H1 (cell line): ENCODE data around the gene COQ8B. TPM values are rescaled to one million over a fixed set of nuclear protein-coding genes. Genes with fewer than 3 reads are reported as not detected.

Source experiments
- CTBP2 ChIP-seq: IDR thresholded peaks from 2 replicates; pipeline ENCODE4 v1.7.0; 2011; ENCODE audit warnings: borderline replicate concordance, mild to moderate bottlenecking, moderate library complexity, mixed read lengths, low read length; ENCODE audit not compliant: insufficient read depth, insufficient read length
- KDM4A ChIP-seq: IDR thresholded peaks from one replicate; pipeline ENCODE4 v1.7.1; 2012; ENCODE audit warnings: low read depth, mild to moderate bottlenecking, moderate library complexity, low read length, inconsistent platforms; ENCODE audit not compliant: severe bottlenecking
- POU5F1 ChIP-seq: IDR thresholded peaks from 2 replicates; pipeline ENCODE4 v1.6.1; 2011; ENCODE audit warnings: low read depth, mild to moderate bottlenecking, low read length, moderate library complexity
- RAD21 ChIP-seq, 2 experiments: IDR thresholded peaks in 1 of 2; conservative IDR thresholded peaks in 1 of 2; 2 replicates each; pipeline ENCODE4 v1.6.1; 2011; ENCODE audit warnings: low read depth in 2 of 2, low read length in 2 of 2, improper control_type of control experiment in 1 of 2, inconsistent platforms in 1 of 2, mild to moderate bottlenecking in 1 of 2, moderate library complexity in 1 of 2
- polyA plus RNA-seq, 7 experiments: library from polyadenylated mRNA; depleted of rRNA in 3 of 7; stranded (reverse) in 5 of 7; unstranded in 2 of 7; fragments of >200 nt in 5 of 7; fragments of 200-250 nt in 2 of 7; gene quantifications; 1 replicate in 5 of 7; 2 replicates in 1 of 7; 4 replicates in 1 of 7; pipeline versions ENCODE4 v1.2.1 to v1.2.3, GENCODE V29; 2011 to 2013; ENCODE audit warnings: missing spikeins in 2 of 7, mixed read lengths in 2 of 7
- total RNA-seq: library from RNA; stranded (reverse); fragmentation: NEBNext Ultra II Directional; extraction: Animal tissue kit (Norgen Biotek cat#: 25700); gene quantifications from 2 replicates; pipeline ENCODE4 v1.2.1, GENCODE V29; 2021
- TF ChIP-seq, protein P1 (sequence below): fragments of 300-600 bp; sonication (generic); IDR thresholded peaks from 2 replicates; pipeline ENCODE4 v1.7.1; 2012; ENCODE audit warnings: low read length, moderate library complexity, mild to moderate bottlenecking, inconsistent platforms; ENCODE audit not compliant: insufficient replicate concordance
- TF ChIP-seq, protein P2 (sequence below), 3 experiments: IDR thresholded peaks; 1 replicate in 2 of 3; 2 replicates in 1 of 3; pipeline versions ENCODE4 v1.5.1 to v1.6.1; 2011; ENCODE audit warnings: low read length in 3 of 3, mild to moderate bottlenecking in 3 of 3, inconsistent platforms in 2 of 3, low read depth in 1 of 3, moderate library complexity in 1 of 3; ENCODE audit not compliant: insufficient read depth in 1 of 3; ENCODE audit errors: control extremely low read depth in 1 of 3
- TF ChIP-seq, protein P3 (sequence below): IDR thresholded peaks from 2 replicates; pipeline ENCODE4 v1.6.1; 2012; ENCODE audit warnings: inconsistent platforms

Gene COQ8B
- total and polyA plus RNA-seq, 2 of the 8 experiments (the other 6 are each of a cell fraction or from before 2014, with no cell fraction given), result 41.7 to 46.1 TPM

DNA sequence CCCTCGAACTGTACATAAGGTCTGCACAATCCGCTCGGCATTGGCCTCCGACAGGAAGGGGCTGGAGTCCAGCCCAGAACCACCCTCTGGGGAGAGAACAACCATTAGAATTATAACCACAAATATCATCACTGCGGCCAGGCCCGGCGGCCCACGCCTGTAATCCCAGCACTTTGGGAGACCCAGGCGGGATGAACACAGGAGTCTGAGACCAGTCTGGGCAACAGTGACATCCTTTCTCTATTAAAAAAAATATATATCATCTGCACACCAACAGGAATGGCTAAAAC is 11.4 kb downstream of the COQ8B start (continued):
- TF ChIP-seq, protein P1, sequence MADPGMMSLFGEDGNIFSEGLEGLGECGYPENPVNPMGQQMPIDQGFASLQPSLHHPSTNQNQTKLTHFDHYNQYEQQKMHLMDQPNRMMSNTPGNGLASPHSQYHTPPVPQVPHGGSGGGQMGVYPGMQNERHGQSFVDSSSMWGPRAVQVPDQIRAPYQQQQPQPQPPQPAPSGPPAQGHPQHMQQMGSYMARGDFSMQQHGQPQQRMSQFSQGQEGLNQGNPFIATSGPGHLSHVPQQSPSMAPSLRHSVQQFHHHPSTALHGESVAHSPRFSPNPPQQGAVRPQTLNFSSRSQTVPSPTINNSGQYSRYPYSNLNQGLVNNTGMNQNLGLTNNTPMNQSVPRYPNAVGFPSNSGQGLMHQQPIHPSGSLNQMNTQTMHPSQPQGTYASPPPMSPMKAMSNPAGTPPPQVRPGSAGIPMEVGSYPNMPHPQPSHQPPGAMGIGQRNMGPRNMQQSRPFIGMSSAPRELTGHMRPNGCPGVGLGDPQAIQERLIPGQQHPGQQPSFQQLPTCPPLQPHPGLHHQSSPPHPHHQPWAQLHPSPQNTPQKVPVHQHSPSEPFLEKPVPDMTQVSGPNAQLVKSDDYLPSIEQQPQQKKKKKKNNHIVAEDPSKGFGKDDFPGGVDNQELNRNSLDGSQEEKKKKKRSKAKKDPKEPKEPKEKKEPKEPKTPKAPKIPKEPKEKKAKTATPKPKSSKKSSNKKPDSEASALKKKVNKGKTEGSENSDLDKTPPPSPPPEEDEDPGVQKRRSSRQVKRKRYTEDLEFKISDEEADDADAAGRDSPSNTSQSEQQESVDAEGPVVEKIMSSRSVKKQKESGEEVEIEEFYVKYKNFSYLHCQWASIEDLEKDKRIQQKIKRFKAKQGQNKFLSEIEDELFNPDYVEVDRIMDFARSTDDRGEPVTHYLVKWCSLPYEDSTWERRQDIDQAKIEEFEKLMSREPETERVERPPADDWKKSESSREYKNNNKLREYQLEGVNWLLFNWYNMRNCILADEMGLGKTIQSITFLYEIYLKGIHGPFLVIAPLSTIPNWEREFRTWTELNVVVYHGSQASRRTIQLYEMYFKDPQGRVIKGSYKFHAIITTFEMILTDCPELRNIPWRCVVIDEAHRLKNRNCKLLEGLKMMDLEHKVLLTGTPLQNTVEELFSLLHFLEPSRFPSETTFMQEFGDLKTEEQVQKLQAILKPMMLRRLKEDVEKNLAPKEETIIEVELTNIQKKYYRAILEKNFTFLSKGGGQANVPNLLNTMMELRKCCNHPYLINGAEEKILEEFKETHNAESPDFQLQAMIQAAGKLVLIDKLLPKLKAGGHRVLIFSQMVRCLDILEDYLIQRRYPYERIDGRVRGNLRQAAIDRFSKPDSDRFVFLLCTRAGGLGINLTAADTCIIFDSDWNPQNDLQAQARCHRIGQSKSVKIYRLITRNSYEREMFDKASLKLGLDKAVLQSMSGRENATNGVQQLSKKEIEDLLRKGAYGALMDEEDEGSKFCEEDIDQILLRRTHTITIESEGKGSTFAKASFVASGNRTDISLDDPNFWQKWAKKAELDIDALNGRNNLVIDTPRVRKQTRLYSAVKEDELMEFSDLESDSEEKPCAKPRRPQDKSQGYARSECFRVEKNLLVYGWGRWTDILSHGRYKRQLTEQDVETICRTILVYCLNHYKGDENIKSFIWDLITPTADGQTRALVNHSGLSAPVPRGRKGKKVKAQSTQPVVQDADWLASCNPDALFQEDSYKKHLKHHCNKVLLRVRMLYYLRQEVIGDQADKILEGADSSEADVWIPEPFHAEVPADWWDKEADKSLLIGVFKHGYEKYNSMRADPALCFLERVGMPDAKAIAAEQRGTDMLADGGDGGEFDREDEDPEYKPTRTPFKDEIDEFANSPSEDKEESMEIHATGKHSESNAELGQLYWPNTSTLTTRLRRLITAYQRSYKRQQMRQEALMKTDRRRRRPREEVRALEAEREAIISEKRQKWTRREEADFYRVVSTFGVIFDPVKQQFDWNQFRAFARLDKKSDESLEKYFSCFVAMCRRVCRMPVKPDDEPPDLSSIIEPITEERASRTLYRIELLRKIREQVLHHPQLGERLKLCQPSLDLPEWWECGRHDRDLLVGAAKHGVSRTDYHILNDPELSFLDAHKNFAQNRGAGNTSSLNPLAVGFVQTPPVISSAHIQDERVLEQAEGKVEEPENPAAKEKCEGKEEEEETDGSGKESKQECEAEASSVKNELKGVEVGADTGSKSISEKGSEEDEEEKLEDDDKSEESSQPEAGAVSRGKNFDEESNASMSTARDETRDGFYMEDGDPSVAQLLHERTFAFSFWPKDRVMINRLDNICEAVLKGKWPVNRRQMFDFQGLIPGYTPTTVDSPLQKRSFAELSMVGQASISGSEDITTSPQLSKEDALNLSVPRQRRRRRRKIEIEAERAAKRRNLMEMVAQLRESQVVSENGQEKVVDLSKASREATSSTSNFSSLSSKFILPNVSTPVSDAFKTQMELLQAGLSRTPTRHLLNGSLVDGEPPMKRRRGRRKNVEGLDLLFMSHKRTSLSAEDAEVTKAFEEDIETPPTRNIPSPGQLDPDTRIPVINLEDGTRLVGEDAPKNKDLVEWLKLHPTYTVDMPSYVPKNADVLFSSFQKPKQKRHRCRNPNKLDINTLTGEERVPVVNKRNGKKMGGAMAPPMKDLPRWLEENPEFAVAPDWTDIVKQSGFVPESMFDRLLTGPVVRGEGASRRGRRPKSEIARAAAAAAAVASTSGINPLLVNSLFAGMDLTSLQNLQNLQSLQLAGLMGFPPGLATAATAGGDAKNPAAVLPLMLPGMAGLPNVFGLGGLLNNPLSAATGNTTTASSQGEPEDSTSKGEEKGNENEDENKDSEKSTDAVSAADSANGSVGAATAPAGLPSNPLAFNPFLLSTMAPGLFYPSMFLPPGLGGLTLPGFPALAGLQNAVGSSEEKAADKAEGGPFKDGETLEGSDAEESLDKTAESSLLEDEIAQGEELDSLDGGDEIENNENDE, result no peak
- TF ChIP-seq RAD21 (IDR thresholded peaks at IDR 0.05 in 1 of 2, conservative IDR thresholded peaks at IDR 0.05 in 1 of 2; ENCODE audit: low read depth in 2 of 2, low read length in 2 of 2), result no peak
- no peak for TF ChIP-seq POU5F1
- TF ChIP-seq, protein P2, sequence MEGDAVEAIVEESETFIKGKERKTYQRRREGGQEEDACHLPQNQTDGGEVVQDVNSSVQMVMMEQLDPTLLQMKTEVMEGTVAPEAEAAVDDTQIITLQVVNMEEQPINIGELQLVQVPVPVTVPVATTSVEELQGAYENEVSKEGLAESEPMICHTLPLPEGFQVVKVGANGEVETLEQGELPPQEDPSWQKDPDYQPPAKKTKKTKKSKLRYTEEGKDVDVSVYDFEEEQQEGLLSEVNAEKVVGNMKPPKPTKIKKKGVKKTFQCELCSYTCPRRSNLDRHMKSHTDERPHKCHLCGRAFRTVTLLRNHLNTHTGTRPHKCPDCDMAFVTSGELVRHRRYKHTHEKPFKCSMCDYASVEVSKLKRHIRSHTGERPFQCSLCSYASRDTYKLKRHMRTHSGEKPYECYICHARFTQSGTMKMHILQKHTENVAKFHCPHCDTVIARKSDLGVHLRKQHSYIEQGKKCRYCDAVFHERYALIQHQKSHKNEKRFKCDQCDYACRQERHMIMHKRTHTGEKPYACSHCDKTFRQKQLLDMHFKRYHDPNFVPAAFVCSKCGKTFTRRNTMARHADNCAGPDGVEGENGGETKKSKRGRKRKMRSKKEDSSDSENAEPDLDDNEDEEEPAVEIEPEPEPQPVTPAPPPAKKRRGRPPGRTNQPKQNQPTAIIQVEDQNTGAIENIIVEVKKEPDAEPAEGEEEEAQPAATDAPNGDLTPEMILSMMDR (IDR thresholded peaks at IDR 0.05; ENCODE audit: control extremely low read depth in 1 of 3, insufficient read depth in 1 of 3, low read depth in 1 of 3, low read length in 3 of 3), result no peak
- no peak for TF ChIP-seq CTBP2
- TF ChIP-seq, protein P3, sequence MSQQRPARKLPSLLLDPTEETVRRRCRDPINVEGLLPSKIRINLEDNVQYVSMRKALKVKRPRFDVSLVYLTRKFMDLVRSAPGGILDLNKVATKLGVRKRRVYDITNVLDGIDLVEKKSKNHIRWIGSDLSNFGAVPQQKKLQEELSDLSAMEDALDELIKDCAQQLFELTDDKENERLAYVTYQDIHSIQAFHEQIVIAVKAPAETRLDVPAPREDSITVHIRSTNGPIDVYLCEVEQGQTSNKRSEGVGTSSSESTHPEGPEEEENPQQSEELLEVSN, result no peak
- TF ChIP-seq KDM4A, result no peak
